ENCODE measurements around the gene RIOK1. TPM values are rescaled to one million over a fixed set of nuclear protein-coding genes. Genes with fewer than 3 reads are reported as not detected.

The RIOK1 gene
- total RNA-seq, 1 experiment from 2014 or later = 16.3 TPM

Other genes with a start within 250 kb of the RIOK1 start
- gene SSR1, start 76.6 kb upstream of the RIOK1 start, total RNA-seq (2014; rRNA removed; shearing (Covaris generic)) = 99.9 and 173 TPM in 2 replicates
- gene CAGE1, start 66 bp upstream of the RIOK1 start, total RNA-seq (2014; rRNA removed; shearing (Covaris generic)) = 0.47 TPM in 1 of 2 replicates, not detected in the other
- gene DSP, start 151.9 kb downstream of the RIOK1 start, total RNA-seq (2014; rRNA removed; shearing (Covaris generic)) = 118 and 161 TPM in 2 replicates
- gene SNRNP48, start 200.4 kb downstream of the RIOK1 start, total RNA-seq (2014; rRNA removed; shearing (Covaris generic)) = 11.4 and 18.4 TPM in 2 replicates

Measured in G401 (cell line).